ENCODE results near the gene FOXF1. TPM values are rescaled to one million over a fixed set of nuclear protein-coding genes. Genes with fewer than 3 reads are reported as not detected.

Gene FOXF1
- 10 to 100 TPM; 25.7 to 34.4 TPM for total RNA-seq
- 10 to 100 TPM; 12.2 to 12.5 TPM for polyA plus RNA-seq
- long read RNA-seq, donor 1, transcript FOXF1-201 (2 exons, 3,516 nt) = major isoform, 55 of 55 reads
- long read RNA-seq, donor 1, partial matches to known transcripts = 0 of 55 reads
- long read RNA-seq, donor 1, other reads (novel, unspliced or antisense) = 0 of 55 reads
- long read RNA-seq, donor 2, transcript FOXF1-201 (2 exons, 3,516 nt) = major isoform, 13 of 20 reads
- long read RNA-seq, donor 2, partial matches to known transcripts = 7 of 20 reads
- long read RNA-seq, donor 2, other reads (novel, unspliced or antisense) = 0 of 20 reads
- long read RNA-seq, donor 3, transcript FOXF1-201 (2 exons, 3,516 nt) = major isoform, 27 of 33 reads
- long read RNA-seq, donor 3, partial matches to known transcripts = 6 of 33 reads
- long read RNA-seq, donor 3, other reads (novel, unspliced or antisense) = 0 of 33 reads
- long read RNA-seq, donor 4, transcript FOXF1-201 (2 exons, 3,516 nt) = major isoform, 20 of 20 reads
- long read RNA-seq, donor 4, partial matches to known transcripts = 0 of 20 reads
- long read RNA-seq, donor 4, other reads (novel, unspliced or antisense) = 0 of 20 reads
- long read RNA-seq, donor 5, transcript FOXF1-201 (2 exons, 3,516 nt) = major isoform, 50 of 50 reads
- long read RNA-seq, donor 5, partial matches to known transcripts = 0 of 50 reads
- long read RNA-seq, donor 5, other reads (novel, unspliced or antisense) = 0 of 50 reads

DNA sequence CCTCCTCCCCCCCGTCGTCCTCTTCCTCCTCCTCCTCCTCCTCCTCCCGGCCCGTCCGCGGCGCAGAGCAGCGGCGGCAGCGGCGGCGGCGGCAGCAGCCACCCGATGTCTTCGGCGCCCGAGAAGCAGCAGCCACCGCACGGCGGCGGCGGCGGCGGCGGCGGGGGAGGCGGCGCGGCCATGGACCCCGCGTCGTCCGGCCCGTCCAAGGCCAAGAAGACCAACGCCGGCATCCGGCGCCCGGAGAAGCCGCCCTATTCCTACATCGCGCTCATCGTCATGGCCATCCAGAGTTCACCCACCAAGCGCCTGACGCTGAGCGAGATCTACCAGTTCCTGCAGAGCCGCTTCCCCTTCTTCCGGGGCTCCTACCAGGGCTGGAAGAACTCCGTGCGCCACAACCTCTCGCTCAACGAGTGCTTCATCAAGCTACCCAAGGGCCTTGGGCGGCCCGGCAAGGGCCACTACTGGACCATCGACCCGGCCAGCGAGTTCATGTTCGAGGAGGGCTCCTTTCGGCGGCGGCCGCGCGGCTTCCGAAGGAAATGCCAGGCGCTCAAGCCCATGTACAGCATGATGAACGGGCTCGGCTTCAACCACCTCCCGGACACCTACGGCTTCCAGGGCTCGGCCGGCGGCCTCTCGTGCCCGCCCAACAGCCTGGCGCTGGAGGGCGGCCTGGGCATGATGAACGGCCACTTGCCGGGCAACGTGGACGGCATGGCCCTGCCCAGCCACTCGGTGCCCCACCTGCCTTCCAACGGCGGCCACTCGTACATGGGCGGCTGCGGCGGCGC lies at the start of gene FOXF1:
Gene FOXF1 (plus strand): TSS at position 63 of the 797 bp plus-strand sequence. CDS start 43 bp downstream, at position 106.
- Histone ChIP-seq H3K9me3 (ENCODE audit: control insufficient read depth in 4 of 4, insufficient read depth in 3 of 4, low read length in 3 of 4) (peaks cover 0 to 2% (median 0%) of the 10 kb centered on the region in 4 donors), H3K36me3 (ENCODE audit: control insufficient read depth in 4 of 4, insufficient read depth in 4 of 4, low read length in 4 of 4) (peaks cover 0 to 41% (median 1%) of the 10 kb centered on the region in 4 donors), H3K4me3 (peak within 1 kb of the TSS; percentile 82), H3K9ac (ENCODE audit: insufficient read depth in 1 of 2, low read length in 2 of 2) (peak within 1 kb of the TSS in 1 of 2 donors; percentile 79), H3K27me3 (ENCODE audit: control insufficient read depth in 3 of 3, insufficient read depth in 3 of 3, low read length in 2 of 3) (peaks cover 7 to 54% (median 10%) of the 10 kb centered on the region in 3 donors), H3K27ac (ENCODE audit: low read depth in 1 of 2, low read length in 1 of 2) (peak within 1 kb of the TSS in 1 of 2 donors; percentile 89), H3K4me1 (ENCODE audit: control insufficient read depth in 5 of 5, insufficient read depth in 5 of 5, low read length in 5 of 5) (peaks cover 0 to 23% (median 4%) of the 10 kb centered on the region in 5 donors)
- ATAC-seq (ENCODE audit: insufficient read depth, low FRiP score) = no peak
- no peak for DNase-seq
- TF ChIP-seq, protein P1, sequence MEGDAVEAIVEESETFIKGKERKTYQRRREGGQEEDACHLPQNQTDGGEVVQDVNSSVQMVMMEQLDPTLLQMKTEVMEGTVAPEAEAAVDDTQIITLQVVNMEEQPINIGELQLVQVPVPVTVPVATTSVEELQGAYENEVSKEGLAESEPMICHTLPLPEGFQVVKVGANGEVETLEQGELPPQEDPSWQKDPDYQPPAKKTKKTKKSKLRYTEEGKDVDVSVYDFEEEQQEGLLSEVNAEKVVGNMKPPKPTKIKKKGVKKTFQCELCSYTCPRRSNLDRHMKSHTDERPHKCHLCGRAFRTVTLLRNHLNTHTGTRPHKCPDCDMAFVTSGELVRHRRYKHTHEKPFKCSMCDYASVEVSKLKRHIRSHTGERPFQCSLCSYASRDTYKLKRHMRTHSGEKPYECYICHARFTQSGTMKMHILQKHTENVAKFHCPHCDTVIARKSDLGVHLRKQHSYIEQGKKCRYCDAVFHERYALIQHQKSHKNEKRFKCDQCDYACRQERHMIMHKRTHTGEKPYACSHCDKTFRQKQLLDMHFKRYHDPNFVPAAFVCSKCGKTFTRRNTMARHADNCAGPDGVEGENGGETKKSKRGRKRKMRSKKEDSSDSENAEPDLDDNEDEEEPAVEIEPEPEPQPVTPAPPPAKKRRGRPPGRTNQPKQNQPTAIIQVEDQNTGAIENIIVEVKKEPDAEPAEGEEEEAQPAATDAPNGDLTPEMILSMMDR (IDR thresholded peaks at IDR 0.05; ENCODE audit: control extremely low read depth, extremely low read depth) = no peak
- WGBS, 2 donors = 1% methylated on average over 54 to 89 of the region's 89 CpGs

- peaks cover 0 to 13% (median 5%) of the 10 kb centered on the region in 4 donors for H3K9me3 ChIP-seq (ENCODE audit: control insufficient read depth in 4 of 4, insufficient read depth in 3 of 4, low read length in 3 of 4)
- peaks cover 0 to 16% (median 0%) of the 10 kb centered on the region in 5 donors for H3K4me1 ChIP-seq (ENCODE audit: control insufficient read depth in 5 of 5, insufficient read depth in 5 of 5, low read length in 5 of 5)
- no peaks in the 10 kb centered on the region for H3K36me3 ChIP-seq (ENCODE audit: control insufficient read depth in 4 of 4, insufficient read depth in 4 of 4, low read length in 4 of 4)
- no peak for DNase-seq
- H3K4me3 ChIP-seq = no peak overlapping the region
- peaks cover 0 to 7% (median 0%) of the 10 kb centered on the region in 3 donors for H3K27me3 ChIP-seq (ENCODE audit: control insufficient read depth in 3 of 3, insufficient read depth in 3 of 3, low read length in 2 of 3)
- no peak overlapping the region for H3K27ac ChIP-seq (ENCODE audit: low read depth in 1 of 2, low read length in 1 of 2)
- H3K9ac ChIP-seq (ENCODE audit: insufficient read depth in 1 of 2, low read length in 2 of 2) = no peak overlapping the region
- ATAC-seq (ENCODE audit: insufficient read depth, low FRiP score) = no peak
- TF ChIP-seq, protein P1 (IDR thresholded peaks at IDR 0.05; ENCODE audit: control extremely low read depth, extremely low read depth) = no peak
Observed at GRCh38 chr16:86461037-86461436, 49.3 kb upstream of the FOXF1 start.

- no peak overlapping the region for H3K4me3 ChIP-seq
- ATAC-seq (ENCODE audit: insufficient read depth, low FRiP score) = no peak
- H3K9ac ChIP-seq (ENCODE audit: insufficient read depth in 1 of 2, low read length in 2 of 2) = no peak overlapping the region
- WGBS, 2 donors = 68 to 77% methylated on average over 17 of the region's 17 CpGs
- peaks cover 0 to 13% (median 0%) of the 10 kb centered on the region in 5 donors for H3K4me1 ChIP-seq (ENCODE audit: control insufficient read depth in 5 of 5, insufficient read depth in 5 of 5, low read length in 5 of 5)
- H3K36me3 ChIP-seq (ENCODE audit: control insufficient read depth in 4 of 4, insufficient read depth in 4 of 4, low read length in 4 of 4) = no peaks in the 10 kb centered on the region
- DNase-seq = peak in 2 of 3 donors; percentile 53 to 57
- peaks cover 0 to 13% (median 5%) of the 10 kb centered on the region in 4 donors for H3K9me3 ChIP-seq (ENCODE audit: control insufficient read depth in 4 of 4, insufficient read depth in 3 of 4, low read length in 3 of 4)
- peaks cover 0 to 5% (median 0%) of the 10 kb centered on the region in 3 donors for H3K27me3 ChIP-seq (ENCODE audit: control insufficient read depth in 3 of 3, insufficient read depth in 3 of 3, low read length in 2 of 3)
- no peak overlapping the region for H3K27ac ChIP-seq (ENCODE audit: low read depth in 1 of 2, low read length in 1 of 2)
- TF ChIP-seq, protein P1 (IDR thresholded peaks at IDR 0.05; ENCODE audit: control extremely low read depth, extremely low read depth) = no peak
Observed at GRCh38 chr16:86462334-86463084, 47.8 kb upstream of the FOXF1 start.

Data from lung (tissue), 16 donors.